Activated gamma-delta T cell (primary cell): ENCODE measurements around the gene AZU1.
"Not testable (repeated sequence)": the region's sequence is repeated elsewhere in the genome, so short reads cannot be mapped to it uniquely, and the experiment has no call there.

Experiments
- DNase-seq: peaks from one replicate; lab custom pipeline; 2025; lab: John Stamatoyannopoulos, UW

The AZU1 gene

GRCh38 chr19:810077-810855, 17.4 kb upstream of the AZU1 start:
- no peak for DNase-seq

GRCh38 chr19:810883-811489, 16.7 kb upstream of the AZU1 start:
- DNase-seq, result no peak

DNA sequence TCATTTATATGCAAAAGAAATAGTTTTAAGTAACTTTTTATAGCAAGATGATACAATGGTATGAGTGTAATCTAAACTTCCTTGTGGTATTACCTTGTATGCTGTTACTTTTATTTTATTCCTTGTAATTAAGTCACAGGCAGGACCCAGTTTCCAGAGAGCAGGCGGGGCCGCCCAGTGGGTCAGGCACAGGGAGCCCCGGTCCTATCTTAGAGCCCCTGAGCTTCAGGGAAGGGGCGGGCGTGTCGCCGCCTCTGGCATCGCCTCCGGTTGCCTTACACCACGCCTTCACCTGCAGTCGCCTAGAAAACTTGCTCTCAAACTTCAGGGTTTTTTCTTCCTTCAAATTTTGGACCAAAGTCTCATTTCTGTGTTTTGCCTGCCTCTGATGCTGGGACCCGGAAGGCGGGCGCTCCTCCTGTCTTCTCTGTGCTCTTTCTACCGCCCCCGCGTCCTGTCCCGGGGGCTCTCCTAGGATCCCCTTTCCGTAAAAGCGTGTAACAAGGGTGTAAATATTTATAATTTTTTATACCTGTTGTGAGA, 16.1 kb upstream of the AZU1 start:
- DNase-seq, result no peak

- DNase-seq, result no peak
These were observed 15.4 kb upstream of the AZU1 start for GRCh38 chr19:812049-812746.

- DNase-seq, result no peak
These were observed 14.9 kb upstream of the AZU1 start for GRCh38 chr19:812747-813218.

- no peak for DNase-seq
These were observed 14.2 kb upstream of the AZU1 start for GRCh38 chr19:813219-814151.

DNA sequence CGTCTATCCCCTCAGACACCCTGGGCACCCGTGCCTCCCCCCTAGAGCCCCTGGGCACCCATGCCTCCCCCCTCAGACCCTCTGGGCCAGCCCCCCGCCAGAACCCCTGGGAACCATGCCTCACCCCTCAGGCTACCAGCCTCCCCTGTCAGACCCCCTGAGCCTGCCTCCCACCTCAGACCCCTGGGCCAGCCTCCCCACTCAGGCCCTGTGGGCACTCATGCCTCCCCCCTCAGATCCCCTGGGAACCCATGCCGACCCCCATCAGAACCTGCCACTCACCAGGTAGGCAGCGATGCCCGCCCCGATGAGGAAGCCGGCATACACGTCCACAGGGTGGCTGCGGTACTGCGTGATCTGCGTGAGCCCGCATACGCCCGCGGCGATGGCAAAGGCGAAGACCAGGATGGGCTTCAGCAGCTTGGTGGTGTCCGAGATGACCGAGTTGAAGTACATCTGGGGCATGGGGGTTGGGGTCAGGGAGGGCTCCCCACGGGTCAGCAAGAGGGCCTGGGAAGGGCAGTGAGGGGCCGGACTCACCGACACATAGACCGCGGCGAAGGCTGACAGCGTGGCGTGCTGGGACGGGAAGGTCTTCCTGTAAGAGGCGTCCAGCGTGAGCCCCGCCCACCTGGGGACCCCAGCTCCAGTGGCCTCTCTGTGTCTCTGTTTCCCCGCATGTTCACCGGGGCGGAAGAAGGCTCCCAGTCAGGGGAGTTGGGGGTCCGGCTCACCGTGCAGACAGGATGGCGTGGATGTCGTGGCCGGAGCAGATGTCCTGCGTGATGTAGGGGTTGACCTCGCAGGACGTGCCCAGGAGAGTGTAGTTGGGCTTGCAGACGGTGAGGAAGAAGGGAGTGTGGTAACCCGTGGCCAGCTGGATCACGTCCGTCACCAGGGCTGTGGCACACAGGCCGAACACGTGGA, 13.2 kb upstream of the AZU1 start:
- no peak for DNase-seq

- DNase-seq, result no peak
These were observed 12.4 kb upstream of the AZU1 start for GRCh38 chr19:815079-815774.

DNA sequence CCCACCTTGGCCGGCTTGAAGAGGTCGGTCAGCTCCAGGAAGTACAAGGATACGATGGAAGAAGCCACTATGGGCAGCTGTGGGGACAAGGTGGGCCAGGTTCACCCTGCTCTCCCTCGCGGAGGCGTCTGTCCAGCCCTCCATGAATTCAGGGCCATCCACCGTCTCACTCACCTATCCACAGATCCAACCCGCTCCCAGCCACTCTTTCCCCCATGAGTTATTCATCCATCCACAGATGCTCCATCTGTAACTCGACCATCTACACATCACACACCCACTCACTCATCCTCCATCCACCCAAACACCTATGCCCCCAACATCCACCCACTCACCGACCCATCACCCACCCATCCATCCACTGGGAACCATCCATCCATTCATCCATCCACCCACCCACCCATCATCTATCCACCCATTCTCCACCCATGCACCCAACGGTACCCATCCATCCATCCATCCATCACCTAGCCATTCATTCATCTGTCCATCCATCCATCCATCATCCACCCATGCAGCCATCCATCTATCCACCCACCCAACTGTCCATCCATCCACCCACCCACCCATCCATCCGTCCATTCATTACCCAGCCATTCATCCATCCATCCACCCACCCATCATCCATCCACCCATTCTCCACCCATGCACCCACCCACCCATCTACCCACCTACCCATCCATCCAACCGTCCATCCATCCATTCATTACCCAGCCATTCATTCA, 11.7 kb upstream of the AZU1 start:
- no peak for DNase-seq

DNA sequence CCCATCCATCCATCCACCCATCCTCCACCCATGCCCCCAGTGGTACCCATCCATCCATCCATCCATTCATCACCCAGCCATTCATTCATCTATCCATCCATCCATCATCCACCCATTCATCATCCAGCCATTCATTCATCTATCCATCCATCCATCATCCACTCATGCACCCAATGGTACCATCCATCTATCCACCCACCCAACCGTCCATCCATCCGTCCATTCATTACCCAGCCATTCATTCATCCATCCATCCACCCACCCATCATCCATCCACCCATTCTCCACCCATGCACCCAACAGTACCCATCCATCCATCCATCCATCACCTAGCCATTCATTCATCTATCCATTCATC, 11.2 kb upstream of the AZU1 start:
- DNase-seq, result no peak

- DNase-seq, result not testable (repeated sequence)
These were observed 7.4 kb upstream of the AZU1 start for GRCh38 chr19:820212-820611.

- no peak for DNase-seq
These were observed 6.3 kb upstream of the AZU1 start for GRCh38 chr19:821231-821824.

DNA sequence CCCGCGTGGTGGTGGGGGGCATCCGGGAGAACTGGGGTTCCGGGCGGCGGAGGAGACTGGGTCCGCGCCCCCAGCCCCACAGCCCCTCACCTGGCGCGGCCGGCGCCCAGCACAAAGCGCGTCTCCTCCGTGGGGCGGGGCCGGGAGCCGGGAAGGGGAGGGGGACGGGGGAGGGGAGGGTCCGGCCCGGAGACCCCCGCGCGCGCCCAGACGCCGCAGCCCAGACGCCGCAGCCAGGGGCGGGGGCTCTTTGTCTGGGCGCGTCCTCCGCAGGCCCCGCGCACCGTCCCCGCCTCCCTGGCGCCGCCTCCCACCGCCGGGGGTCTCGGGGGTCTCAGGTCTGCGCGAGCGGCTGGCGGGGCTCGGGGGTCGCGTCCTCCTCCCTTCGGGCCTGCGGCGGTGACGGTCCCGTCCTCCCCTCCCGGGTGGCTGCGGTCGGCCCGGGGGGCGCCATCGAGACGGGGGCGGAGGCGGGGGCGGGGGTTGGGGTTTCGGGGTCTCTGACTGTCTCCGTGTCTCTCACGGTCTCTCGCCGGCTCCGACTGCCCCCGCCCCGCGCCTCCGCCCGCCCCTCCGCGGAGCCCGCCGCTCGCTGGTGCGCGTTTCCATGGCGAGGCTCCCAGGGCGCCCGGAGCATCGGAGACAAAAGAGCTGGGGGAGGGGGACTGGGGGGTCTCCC, 5.7 kb upstream of the AZU1 start, which contains the start of gene PLPPR3:
PLPPR3 (minus strand) TSS at position 131 of the 679 bp plus-strand sequence. CDS start 396 bp downstream, outside the sequence.
- no peak for DNase-seq

DNA sequence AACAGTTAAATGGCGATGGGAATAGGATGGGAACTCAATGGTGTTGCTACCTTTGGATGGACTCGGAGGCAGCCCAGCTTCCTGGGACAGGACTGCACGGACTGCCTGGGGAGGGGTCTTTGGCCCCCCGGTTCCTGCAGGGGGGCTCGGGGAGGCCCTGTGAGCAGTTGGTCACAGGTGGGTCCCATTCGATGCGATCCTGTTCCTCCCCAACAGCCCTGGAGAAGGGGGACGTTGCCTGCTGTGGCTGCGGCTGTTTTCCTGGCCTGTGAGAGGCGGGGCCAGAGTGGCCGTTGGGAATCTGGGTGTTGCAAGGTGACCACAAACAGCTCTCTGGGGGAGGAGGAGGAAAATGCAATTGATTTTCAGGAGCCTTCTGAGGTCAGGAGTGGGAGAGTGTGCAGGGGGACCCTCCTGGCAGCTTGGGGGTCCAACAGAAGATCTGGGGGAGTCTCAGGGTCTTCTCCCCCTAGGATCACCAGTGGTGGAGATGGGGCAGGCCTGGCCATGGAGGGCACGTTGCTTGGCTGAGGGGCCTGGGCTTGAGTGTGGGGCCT, 4.0 kb upstream of the AZU1 start:
- no peak for DNase-seq

- DNase-seq, result no peak
These were observed 2.8 kb upstream of the AZU1 start for GRCh38 chr19:824885-825284.

DNA sequence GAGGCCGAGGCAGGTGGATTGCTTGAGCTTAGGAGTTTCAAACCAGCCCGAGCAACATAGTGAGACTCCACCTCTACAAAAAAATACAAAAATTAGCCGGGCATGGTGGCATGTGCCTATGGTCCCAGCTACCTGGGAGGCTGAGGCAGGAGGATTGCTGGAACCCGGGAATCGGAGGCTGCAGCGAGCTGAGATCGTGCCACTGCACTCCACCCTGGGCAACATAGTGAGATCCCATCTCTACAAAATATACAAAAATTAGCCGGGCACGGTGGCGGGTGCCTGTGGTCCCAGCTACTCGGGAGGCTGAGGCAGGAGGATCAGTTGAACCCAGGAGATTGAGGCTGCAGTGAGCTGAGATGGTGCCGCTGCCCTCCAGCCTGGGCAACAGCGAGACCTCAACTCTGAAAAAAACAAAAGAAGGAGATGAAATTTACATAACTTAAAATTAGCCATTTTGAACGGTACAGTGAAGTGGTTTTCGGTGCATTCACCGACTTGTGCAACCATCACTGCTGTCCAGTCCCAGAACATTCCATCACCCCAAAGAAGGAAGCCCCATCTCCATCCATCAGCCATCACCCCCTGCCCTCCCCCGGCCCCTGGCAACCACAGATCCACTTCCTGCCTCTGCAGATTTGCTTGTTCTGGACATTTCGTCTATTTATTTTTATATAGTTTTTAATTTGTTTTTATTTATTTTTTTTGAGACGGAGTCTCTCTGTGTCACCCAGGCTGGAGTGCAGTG, 1.6 kb upstream of the AZU1 start:
- no peak for DNase-seq

DNA sequence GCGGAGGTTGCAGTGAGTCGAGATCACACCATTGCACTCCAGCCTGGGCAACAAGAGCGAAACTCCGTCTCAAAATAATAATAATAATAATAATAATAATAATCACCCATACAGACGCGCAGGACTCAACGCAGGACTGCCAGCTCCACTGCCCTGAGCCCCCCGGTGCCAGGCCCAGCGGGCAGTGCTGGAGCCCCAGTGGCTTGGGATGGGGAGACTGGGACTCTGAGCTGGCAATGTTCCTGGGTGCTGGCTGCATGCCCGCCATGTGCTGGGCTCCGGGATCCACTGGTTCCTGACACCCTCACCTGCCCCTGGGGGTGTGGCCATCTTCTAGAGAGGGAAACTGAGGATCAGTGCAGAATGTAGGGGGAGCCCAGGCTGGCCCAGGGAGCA, 325 bp upstream of the AZU1 start:
- no peak for DNase-seq
